GM19351 (cell line): ENCODE measurements around the gene CYB5A.
"Not testable (repeated sequence)": the region's sequence is repeated elsewhere in the genome, so short reads cannot be mapped to it uniquely, and the experiment has no call there.

Experiments used
- ATAC-seq: cut with Tn5 transposase; IDR thresholded peaks from one replicate; pipeline ENCODE4 v1.9.1; 2021; ENCODE audit warnings: mild to moderate bottlenecking, moderate library complexity; ENCODE audit not compliant: unreplicated experiment

Gene CYB5A, protein sequence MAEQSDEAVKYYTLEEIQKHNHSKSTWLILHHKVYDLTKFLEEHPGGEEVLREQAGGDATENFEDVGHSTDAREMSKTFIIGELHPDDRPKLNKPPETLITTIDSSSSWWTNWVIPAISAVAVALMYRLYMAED

DNA sequence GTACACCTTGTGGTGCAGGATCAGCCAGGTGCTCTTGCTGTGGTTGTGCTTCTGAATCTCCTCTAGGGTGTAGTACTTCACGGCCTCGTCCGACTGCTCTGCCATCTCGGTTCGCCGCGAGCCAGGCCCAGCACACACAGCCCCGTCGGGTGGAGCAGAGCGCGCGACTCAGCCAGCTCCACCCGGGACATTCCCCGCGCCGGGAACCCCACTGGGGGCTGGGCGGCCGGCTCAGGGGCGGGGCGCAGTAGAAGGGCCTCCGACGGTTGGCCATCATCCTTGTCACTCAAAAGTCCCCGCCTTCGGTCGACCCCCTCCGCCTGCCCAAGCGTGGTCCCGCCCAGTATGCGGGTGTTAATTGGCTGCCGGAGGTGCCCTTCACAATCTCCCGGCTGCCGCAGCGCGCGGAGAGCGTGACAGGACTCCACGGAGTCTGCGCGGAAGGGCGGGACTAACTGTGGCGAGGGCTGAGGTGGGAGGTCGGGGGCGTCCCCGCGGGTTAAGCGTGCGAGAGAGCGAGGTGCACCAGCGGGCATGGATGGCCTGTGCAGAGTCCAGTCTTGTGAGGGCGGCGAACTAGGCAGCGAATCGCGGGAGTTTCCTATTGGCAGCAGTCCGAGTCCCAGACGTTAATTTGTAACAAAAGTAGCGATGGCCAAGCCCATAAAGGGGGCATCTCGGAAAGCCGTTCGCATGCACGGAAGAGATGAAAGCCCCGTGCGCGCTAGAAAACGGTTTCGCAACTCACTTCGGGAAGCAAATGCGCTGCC, at the start of gene CYB5A:
CYB5A (minus strand) TSS at position 193 of the 770 bp plus-strand sequence; CDS start at position 105, 88 bp downstream.
- ATAC-seq: peak; percentile 97

DNA sequence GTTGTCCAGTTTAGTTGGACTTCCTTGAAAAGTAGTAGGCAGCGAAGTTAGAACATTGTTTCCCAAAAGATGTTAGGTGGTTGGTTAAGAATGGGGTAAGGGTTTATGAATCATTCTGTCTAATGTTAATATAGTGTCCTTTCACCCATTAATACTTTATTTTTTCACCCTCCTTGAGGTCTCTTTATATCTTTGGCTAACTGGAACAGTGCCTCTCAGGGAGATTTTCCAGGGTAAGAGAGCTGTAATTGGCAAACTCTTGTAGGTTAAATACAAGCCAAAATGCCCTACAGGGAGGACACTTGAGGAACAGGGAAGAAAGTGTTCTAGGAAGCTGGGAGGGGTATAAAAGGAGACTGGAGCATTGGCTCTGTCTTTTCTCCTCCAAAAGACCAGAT, 46.1 kb upstream of the CYB5A start:
- no peak for ATAC-seq

DNA sequence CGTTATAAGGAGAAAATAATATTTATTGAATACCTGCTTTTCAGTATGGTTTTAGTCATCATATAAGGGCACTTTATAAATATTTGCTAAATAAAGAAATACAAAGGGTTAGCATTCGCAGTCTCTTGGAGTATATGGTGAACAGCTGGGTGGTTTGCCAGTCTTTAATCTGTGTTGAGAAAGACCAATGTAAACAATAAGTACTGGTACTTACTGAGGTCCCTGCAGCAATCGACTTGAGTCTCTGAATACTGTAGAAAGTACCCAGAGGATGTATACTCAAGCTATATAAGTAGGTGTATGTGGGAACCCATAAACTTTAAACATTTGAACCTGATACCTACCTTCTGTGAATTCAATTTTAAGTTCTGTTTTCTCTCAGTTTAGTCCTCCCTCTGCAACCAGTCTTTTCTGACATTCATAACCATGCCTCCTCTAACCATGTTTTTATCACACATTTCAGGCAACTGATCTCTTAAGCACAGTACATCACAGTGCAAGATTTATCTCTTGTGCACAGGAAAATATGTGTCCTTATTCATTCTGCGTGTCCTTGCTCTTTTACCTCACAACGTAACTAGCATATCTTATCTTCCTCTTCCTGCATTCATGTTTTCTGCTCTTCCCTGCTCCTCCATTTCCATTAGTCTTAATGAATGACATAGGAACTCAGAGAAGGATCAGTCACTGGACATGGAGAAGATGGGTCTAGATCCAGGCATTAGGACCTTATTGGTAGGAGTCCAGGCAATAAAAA, 45.6 kb upstream of the CYB5A start:
- ATAC-seq: no peak

DNA sequence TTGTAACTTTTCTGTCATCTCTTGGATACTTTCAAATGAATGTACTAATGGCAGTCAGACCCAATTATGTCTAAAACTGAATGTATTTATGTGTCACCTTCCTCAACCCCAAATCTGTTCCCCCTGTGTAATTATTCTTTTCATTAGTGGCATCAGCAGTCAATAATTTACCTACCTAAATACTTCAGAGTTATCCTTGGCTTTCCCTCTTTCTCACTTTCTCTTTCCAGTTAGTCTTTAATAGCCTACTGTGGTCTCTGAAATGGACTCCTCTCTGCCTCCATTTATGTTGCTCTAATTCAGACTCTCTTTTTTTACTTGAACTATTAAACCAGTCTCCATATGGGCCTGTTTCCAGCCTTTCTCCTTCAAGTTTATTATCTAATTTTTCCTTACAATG, 44.9 kb upstream of the CYB5A start:
- ATAC-seq: no peak

DNA sequence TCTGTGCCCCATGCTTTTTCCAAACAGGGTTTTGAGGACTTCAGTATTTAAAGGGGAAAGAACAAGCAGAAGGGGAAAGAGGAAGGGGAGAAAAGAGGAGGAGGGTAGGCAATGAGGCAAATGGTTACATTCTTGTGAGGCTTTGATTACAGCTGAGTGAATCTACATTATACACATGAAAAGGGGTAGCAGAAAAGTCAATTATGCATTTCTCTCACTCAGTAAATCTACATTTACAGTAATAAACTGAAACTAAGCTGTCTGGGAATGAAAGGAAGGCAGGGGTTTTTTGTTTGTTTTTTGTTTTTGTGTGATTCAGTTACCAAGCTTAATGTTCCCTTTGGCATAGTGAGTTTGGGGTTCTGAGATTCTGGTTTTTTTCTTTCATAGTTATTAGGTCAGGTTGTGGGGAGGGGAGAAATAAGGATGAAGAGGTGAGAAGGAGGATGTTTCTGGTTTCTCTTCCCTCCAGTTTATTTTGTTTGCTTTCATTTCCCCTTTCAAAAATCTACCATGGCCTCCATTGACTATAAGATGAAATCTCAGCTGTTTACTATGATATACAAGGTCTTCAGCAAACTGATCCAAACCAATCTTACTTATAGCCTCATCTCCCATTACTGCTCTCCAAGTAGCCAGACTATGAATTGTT, 42.6 kb upstream of the CYB5A start:
- peak; percentile 77 for ATAC-seq

DNA sequence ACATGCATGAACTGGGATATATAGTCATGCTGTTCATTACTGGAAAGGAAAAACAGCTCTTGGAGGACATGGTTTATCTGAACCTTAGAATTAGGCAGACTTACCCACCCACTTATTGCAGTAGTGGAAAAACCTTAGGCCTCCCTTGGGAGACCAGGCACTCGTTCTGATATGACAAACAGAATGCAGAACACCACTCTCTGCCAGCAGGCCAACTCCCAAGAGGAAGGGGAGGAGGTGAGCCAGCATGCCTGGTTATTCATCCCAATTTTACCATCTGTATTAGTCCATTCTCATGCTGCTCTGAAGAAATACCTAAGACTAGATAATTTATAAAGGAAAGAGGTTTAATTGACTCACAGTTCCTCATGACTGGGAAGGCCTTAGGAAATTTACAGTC, 41.3 kb upstream of the CYB5A start:
- no peak for ATAC-seq

DNA sequence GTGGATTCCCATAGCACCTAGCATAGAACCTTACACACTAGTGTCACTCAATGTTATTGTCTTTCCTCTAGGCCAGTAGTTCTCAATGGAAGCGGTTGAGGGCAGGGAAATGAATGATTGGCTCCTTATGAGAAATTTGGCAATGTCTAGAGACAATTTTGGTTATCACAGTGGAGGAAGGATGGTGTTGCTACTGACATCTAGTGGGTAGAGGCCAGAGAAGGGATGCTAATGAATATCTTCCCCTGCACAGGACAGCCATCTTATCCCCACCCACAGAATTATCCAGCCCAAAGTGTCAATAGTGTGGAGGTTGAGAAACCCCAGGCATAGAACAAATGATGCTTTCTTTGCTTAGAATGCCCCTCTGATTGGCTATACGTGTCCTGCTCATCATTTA, 39.6 kb upstream of the CYB5A start:
- ATAC-seq: peak; percentile 69

DNA sequence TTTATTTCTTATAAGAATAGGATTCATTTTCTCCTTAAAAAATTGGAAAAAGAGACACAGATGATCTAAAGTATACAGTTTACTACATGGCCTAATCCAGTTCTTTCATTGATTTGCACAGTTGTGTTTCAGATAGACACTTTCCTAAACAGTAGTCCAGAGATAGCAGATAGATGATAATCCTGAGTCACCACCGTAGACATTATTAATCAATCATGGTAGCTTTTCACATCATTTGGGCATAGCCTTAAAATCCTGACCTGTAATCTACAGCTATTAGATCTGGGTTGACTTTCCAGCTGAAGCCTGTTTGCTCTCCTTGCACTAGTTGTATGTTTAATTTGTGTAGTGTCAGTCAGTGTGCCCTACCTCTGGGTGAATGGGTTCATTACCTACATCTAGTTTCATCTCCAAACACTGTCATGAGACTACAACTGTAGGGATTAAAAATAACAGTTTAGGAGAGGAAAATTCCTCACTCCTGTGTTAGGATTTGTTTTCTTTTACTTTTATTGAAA, 38.0 kb upstream of the CYB5A start:
- ATAC-seq: no peak

DNA sequence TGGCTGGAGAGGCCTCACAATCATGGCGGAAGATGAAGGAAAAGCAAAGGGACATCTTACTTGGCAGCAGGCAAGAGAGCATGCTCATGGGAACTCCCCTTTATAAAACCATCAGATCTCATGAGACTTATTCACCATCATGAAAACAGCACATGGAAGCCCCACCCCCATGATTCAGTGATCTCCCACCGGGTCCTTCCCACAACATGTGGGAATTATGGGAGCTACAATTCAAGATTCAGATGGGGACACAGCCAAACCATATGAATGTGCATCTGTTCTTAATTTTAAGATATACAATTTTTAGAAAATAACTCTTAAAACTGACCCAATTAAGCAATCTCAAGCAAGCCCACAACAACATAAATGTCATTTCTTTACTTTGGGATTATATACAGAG, 36.4 kb upstream of the CYB5A start:
- no peak for ATAC-seq

DNA sequence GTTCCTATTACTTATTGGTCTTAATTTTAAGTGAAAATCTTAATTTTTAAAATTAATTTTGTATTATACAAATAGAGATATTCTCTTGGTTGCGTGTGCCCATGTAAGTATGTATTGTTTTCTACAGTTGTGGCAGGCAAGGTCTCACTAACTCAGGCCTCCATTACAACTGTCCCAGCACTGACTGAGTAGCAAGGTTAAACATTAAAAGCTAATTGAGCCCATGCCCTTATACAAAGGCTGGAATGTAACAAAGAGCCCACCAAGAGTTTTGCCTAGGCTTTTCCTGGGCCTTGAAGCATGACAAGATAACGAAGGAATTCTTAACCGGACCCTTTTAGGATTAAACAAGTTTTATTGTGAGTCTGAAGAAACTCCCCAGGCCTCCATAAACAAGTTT, 35.0 kb upstream of the CYB5A start:
- not testable (repeated sequence) for ATAC-seq

DNA sequence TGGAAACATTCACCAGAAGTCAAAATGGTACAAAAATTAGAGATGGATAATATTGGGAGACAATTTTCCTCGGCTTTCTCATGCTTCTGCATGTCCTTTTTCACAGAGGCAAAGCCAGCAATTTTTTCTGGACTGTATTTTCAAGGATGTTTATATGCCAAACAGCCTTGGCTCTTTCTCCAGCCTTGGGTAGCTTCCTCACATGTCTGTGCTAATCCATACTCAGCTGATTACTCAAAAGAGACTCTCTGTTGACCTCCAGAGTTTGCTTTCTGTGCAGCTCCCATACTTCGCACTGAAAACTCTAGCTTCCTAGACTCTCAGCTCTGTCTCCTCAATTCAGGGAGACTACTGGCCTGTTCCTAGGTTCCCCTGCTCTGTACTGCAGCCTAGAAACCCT, 34.5 kb upstream of the CYB5A start:
- ATAC-seq: no peak

DNA sequence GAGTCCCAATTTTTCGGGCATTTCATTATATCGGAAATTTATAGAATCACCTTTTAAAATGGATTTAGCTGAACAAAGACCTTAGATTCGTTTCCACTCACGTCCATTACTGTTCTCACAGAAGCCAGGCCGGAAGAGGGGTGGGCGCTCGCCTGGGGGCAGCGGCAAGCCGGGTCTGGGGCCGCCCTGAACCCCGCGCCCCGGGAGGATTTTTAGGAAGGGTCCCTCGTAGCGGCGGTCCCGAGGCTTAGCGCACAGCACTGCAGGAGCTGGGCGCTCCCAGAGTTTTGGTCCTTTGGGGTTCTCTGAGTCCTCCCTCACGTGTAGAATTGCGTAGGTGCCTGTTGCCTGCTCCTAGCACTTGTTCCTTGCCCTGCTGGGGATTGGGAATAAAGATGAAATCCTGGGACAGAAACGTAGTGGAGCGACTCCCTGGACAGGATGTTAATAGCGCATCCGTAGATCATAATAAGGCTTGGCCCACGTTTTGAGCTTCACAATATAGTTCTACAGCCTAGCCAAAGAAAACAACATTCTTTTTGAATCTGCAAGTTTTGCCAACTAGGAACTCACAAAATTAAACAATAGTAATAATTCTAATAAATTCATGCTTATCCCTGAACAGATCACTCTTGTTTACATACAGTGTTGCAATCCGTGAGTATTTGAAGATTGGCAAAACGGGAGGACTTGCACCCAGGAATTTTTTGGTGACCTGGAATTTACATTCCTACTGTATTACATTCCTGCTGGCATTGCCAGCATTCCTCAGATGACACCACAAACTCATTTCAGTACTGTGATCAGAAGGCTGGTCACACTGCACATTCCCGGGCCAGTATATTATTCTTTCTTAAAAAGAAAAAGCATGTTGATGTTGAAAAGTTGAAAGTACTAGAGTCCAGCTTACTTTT, 24.8 kb upstream of the CYB5A start:
- ATAC-seq: no peak

DNA sequence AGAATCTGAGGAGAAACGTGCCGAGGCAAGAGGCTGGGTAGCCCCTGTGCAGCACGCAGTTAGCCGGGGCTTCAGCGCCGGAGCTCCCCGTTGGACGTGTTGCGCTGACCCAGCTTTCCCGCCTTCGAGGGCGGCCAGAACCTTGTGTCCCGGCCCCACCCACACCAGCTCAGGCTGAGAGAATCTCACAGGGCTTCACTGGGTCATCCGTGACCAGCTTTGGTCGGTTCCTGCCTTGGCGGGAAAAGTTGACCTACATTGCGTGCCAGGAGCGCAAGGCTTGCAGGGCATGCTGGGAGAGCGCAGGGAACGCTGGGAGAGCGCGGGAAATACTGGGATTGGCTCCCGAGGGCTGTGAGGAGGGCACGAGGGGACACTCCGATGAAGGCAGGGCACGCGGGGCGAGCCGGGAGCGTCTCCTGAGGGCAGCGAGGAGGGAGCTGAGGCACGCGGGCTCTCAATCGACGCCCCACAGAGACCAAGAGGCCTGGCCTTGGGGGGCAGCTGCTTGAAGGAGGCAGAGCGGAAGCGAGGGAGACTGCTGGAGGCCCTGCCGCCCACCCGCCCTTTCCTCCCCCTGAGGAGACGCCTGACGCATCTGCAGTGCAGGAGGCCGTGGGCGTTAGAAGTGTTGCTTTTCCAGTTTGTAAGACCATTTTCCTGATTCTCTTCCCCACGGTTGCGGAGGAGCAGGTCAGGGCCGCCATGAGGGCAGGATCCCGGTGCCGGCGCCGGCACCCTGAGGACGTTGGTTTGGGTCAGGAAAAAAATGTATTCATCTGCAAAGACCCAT, 23.9 kb upstream of the CYB5A start, which contains the start of gene C18orf63:
C18orf63 (plus strand) TSS at position 376 of the 793 bp plus-strand sequence. CDS start 2,027 bp downstream, outside the sequence.
- ATAC-seq: no peak

DNA sequence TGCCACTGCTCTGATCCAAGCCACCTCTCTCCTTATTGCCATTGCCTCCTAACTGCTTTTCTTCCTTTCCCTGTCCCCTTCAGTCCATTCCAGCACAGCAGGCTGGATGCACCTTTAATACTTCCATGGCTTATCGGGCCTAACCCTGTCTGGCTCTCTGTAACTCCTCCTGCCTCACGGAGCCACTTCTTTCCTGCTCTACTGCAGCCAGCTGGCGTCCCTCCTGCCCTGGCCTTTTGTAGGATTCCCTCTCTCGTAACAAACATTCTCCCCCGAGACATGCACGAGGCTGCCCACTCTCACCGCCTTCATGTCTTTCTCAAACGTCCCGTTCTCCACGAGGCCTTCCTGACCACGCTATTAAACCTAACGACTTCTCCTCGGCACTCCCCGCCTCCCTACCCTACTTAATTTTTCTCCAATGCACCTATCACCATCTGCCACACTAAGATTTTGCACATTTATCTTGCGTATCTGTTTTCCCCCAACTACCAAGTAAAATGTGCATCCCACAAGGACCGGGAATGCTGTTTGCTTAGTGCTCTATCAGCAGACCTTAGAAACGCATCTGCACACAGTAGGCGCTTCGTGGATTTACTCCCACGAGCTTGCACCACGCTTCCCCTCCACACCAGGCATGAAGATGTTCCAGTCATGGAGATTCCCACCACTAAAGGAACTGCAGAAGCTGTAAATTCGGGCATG, 23.1 kb upstream of the CYB5A start:
- ATAC-seq: no peak

DNA sequence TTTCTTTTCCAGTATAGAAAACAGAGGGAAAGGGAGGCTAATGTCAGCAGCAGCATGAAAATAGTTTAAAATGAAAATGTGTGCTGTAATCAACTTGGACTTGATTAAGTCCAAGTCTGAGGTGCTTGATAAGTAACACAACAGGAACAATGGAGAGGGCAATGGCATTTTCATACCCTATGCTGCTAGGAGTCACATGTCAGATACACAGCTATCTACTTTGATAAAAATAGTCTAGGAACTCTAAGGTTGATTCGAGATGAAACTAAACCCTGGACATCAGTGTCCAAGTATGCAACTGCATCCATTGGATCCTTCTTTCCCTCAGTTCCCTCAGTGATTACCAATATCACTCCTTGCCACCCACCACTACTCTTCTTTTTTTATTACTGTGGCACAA, 19.2 kb upstream of the CYB5A start:
- no peak for ATAC-seq

DNA sequence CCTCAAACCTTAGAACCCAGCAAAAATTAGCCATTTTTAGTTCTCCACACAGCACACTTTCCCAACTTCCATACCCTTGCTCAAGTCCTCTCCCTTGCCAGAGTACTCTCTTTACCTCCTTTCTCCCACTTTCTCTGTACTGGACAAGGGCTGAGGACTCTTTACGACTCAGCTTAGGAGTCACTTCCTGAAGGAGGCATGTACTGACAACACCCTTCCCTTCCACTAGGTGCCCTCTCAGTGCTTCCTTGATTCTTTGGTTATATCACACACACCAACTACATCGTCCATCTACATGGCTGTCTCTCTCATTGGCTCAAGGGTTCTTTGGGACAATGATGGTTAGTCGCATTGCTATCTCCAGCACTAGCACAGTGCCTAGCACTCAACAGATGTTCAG, 18.6 kb upstream of the CYB5A start:
- peak; percentile 96 for ATAC-seq

DNA sequence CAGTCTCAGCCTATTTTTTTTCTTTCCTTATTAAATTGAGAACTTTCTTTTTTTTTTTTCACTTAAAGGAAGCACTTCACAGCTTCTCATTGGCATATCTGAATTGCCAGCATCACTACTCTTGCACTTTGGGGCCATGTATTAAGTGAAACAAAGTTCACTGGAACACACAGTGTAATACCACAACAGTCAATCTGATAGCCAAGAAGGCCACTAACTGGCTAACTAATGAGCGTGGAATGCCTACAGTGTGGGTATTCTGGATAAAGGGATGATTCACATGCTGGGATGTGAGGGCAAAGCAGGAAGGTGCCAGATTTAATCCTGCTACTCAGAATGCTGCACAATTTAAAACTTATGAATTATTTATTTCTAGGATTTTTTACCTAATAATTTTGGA, 12.2 kb upstream of the CYB5A start:
- no peak for ATAC-seq

DNA sequence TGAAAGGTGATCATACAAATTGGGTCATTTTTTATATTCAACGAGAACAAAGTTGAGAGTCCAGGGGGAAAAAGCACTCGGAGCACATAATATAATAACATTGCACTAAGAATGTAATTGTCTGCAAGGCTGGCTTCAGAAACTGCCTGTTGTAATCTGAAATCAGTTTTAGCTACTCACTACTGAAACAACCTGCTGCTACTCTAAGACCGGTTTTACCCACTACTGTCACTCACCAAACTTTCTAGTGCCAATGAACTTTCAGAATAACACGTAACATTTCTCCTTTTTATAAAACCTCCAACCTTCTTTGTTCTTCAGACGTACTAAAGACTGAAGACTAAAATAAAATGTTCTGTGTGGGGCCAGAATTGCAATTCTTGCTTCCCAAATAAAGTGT, 11.5 kb upstream of the CYB5A start:
- peak; percentile 58 for ATAC-seq

DNA sequence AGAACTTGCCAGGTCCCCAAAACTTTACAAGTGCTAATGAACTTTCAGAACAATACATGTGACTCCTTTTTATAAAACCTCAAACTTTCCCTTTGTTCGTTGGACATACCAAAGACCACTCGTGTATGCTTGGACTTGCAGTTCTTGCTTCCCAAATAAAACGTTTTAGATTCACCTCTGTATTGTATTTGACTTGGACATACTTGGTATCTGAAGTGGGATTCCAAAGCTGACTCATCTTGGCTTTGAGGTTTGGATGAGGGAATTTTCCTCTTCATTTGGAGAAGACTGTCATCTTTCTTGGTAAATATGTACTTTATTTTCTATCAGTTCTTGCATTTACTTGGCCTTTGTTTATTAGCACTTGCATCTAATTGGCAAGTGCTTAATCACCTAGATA, 8.0 kb upstream of the CYB5A start:
- no peak for ATAC-seq
